Thyroid gland (tissue), 4 donors: ENCODE data around the gene OSBPL8. TPM values are rescaled to one million over a fixed set of nuclear protein-coding genes. Genes with fewer than 3 reads are reported as not detected.

ENCODE experiments used
- DNase-seq, 2 donors: peaks; one replicate each; pipeline ENCODE4 v3.0.0-alpha.2; 2019
- H3K27ac ChIP-seq, 3 donors: fragments of 200-600 bp; sonication (generic); 1 replicate in 2 of 3; 2 replicates in 1 of 3; pipeline ENCODE4 v1.5.1; 2016 to 2019; ENCODE audit warnings: mild to moderate bottlenecking in 1 of 3, moderate library complexity in 1 of 3
- H3K27me3 ChIP-seq: fragments of 200-600 bp; sonication (generic); one replicate; pipeline ENCODE4 v1.5.1; 2019
- H3K36me3 ChIP-seq, 2 donors: fragments of 200-600 bp; sonication (generic); one replicate each; pipeline ENCODE4 v1.5.1; 2016 to 2019
- H3K4me1 ChIP-seq, 2 donors: fragments of 200-600 bp; sonication (generic); one replicate each; pipeline ENCODE4 v1.5.1; 2017 to 2019
- H3K4me3 ChIP-seq, 3 donors: fragments of 200-600 bp; sonication (generic); replicated peaks in 1 of 3; 1 replicate in 2 of 3; 2 replicates in 1 of 3; pipeline ENCODE4 v1.5.1; 2016; ENCODE audit warnings: mild to moderate bottlenecking in 1 of 3
- H3K9me3 ChIP-seq: fragments of 200-600 bp; sonication (generic); one replicate; pipeline ENCODE4 v1.5.1; 2017
- POLR2A ChIP-seq, 2 donors: fragments of 450-650 bp; IDR thresholded peaks; one replicate each; pipeline ENCODE4 v1.6.1; 2017; ENCODE audit warnings: antibody characterized with exemption in 2 of 2, mild to moderate bottlenecking in 2 of 2, moderate library complexity in 1 of 2
- WGBS, 2 donors: methylation state at CpG; one replicate each; pipeline ENCODE4 v1.1.5; 2017; 5-methylcytosine and 5-hydroxymethylcytosine counted together
- intact Hi-C: fragments of 100-400 bp; cut with DNase I; formaldehyde crosslinking; loops from one replicate; pipeline ENCODE4 v1.15.1; 2023
- total RNA-seq, 4 donors: library from RNA; depleted of rRNA; stranded (reverse); fragments of >200 nt; gene quantifications; one replicate each; pipeline ENCODE4 v1.2.3, GENCODE V29; 2016
- TF ChIP-seq, protein P1 (sequence below), 6 experiments: fragments of 200-600 bp in 3 of 6; fragments of 450-650 bp in 3 of 6; sonication (generic) in 3 of 6; IDR thresholded peaks; one replicate each; pipeline ENCODE4 v1.5.1; 2016 to 2019; ENCODE audit warnings: antibody characterized with exemption in 6 of 6, mild to moderate bottlenecking in 2 of 6, inconsistent platforms in 1 of 6, moderate library complexity in 1 of 6

The OSBPL8 gene
- total RNA-seq, 4 donors from 2014 or later: 69.8 to 112 (median 77.6) TPM

DNA sequence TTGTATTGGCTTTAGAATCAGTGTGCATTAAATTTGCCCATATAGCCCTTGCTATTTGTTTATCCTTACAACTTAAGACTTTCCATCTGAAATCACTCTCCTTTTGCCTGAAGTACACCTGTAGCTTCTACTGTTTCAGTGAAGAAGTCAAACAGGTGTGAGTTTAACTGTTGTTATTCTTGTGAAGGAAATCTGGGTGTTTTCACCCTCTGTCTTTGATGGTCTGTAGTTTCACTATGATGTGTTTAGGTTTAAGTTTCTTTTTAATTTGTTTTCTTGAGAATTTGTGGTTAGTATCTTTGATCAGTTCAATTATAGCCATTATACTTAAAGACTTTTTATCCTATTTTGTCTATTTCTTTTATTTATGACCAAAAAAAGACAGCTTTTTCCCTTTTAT lies 142.5 kb downstream of the OSBPL8 start:
- H3K27ac ChIP-seq: no peak overlapping the region
- no peaks in the 10 kb centered on the region for H3K36me3 ChIP-seq
- TF ChIP-seq, protein P1, sequence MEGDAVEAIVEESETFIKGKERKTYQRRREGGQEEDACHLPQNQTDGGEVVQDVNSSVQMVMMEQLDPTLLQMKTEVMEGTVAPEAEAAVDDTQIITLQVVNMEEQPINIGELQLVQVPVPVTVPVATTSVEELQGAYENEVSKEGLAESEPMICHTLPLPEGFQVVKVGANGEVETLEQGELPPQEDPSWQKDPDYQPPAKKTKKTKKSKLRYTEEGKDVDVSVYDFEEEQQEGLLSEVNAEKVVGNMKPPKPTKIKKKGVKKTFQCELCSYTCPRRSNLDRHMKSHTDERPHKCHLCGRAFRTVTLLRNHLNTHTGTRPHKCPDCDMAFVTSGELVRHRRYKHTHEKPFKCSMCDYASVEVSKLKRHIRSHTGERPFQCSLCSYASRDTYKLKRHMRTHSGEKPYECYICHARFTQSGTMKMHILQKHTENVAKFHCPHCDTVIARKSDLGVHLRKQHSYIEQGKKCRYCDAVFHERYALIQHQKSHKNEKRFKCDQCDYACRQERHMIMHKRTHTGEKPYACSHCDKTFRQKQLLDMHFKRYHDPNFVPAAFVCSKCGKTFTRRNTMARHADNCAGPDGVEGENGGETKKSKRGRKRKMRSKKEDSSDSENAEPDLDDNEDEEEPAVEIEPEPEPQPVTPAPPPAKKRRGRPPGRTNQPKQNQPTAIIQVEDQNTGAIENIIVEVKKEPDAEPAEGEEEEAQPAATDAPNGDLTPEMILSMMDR (IDR thresholded peaks at IDR 0.05): no peak
- TF ChIP-seq POLR2A (IDR thresholded peaks at IDR 0.05): no peak
- H3K27me3 ChIP-seq: no peaks in the 10 kb centered on the region
- H3K4me1 ChIP-seq: no peaks in the 10 kb centered on the region
- no peaks in the 10 kb centered on the region for H3K9me3 ChIP-seq
- intact Hi-C loops: no loop called here
- no peak for DNase-seq
- H3K4me3 ChIP-seq: no peak overlapping the region

DNA sequence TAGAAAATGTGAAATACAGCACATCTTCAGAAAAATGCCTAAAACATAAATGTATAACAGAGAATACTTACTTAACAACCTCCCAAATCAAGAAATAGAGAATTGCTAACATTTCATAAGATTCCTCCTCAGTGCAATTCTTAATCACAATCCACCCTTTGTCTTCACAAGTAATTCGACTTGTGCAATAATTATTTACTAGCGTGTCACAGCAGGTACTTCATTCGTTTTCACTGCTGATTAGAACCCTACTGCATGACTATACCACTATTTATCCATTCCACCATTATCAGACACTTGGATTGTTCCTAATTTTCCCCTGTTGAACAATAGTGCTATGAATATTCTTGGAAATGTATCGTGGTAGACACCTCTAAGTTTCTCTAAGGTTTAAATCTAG lies 146.4 kb downstream of the OSBPL8 start:
- intact Hi-C loops: no loop called here
- no peak overlapping the region for H3K4me3 ChIP-seq
- TF ChIP-seq, protein P1 (IDR thresholded peaks at IDR 0.05): no peak
- H3K4me1 ChIP-seq: no peaks in the 10 kb centered on the region
- H3K27ac ChIP-seq: no peak overlapping the region
- WGBS, 2 donors: 93 to 94% methylated on average over 4 of the region's 4 CpGs
- no peaks in the 10 kb centered on the region for H3K9me3 ChIP-seq
- DNase-seq: no peak
- no peaks in the 10 kb centered on the region for H3K36me3 ChIP-seq
- H3K27me3 ChIP-seq: no peaks in the 10 kb centered on the region

DNA sequence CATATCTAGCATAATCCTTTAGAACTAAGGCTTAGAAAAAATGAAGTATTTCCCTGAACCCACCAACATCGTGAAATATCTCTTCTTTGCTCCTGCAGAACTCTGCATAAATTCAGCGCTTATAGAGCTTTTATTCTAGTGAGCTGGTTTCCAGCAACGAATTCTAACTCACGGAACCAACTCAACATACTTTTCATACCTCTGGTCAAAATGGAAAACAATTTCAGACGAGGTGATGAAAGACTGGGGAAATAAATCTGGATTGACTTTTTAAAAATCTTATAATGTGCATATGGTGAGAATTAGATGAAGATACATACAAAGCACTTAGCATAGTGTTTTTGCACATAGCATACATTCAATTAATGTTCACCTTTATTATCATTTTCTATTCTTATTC lies 148.8 kb downstream of the OSBPL8 start:
- Histone ChIP-seq H3K27me3 (no peaks in the 10 kb centered on the region), H3K9me3 (no peaks in the 10 kb centered on the region), H3K36me3 (no peaks in the 10 kb centered on the region), H3K4me1 (no peaks in the 10 kb centered on the region), H3K27ac (no peak overlapping the region), H3K4me3 (no peak overlapping the region)
- 84% methylated on average over 5 of the region's 5 CpGs for WGBS, 2 donors
- TF ChIP-seq, protein P1 (IDR thresholded peaks at IDR 0.05): no peak
- no peak for TF ChIP-seq POLR2A (IDR thresholded peaks at IDR 0.05)
- intact Hi-C loops: no loop called here
- no peak for DNase-seq

DNA sequence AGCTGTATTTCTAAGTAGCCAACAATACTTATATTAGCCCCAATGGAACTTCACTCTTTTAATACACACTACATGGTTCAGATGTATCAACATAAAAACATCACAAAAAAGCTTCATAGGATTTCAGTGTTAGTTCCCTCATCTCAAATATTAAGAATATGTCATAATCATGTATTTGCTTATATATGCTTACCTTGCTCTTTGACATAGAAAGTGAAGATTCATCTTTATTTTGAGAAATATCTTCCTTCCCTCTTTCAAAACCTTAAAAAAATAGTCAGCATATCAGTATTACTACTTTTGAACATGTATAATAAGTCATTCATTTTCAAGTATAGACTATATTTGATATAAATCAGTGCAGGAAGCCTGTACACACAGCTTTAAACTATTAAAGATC lies 149.2 kb downstream of the OSBPL8 start:
- no peak overlapping the region for H3K4me3 ChIP-seq
- no peaks in the 10 kb centered on the region for H3K4me1 ChIP-seq
- no peak for DNase-seq
- no peaks in the 10 kb centered on the region for H3K27me3 ChIP-seq
- H3K9me3 ChIP-seq: no peaks in the 10 kb centered on the region
- no peak overlapping the region for H3K27ac ChIP-seq
- no peaks in the 10 kb centered on the region for H3K36me3 ChIP-seq
- TF ChIP-seq, protein P1 (IDR thresholded peaks at IDR 0.05): no peak
- no peak for TF ChIP-seq POLR2A (IDR thresholded peaks at IDR 0.05)
- intact Hi-C loops: no loop called here

DNA sequence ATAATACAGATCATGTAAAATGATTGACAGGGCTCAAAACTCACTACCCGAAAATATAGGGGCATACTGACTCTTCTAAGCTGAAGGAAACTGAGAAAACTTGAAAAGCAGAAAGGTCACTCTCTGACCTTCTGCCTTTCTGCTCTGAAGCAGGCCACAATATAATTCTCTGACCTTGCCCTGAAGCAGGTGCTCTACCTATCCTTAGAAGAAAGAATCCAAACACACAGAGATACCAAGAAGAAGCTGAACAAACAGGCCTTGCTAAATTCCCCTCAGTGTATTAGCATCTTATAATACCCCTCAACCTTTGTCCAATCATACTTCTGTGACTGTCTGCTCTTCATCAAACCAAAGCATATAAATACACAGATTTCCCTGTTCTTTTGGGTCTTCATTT lies 150.5 kb downstream of the OSBPL8 start:
- no peaks in the 10 kb centered on the region for H3K27me3 ChIP-seq
- H3K27ac ChIP-seq: no peak overlapping the region
- H3K4me3 ChIP-seq: no peak overlapping the region
- TF ChIP-seq, protein P1 (IDR thresholded peaks at IDR 0.05): no peak
- no peak for TF ChIP-seq POLR2A (IDR thresholded peaks at IDR 0.05)
- 83 to 92% methylated on average over 1 of the region's 1 CpG for WGBS, 2 donors
- H3K4me1 ChIP-seq: no peaks in the 10 kb centered on the region
- no peak for DNase-seq
- intact Hi-C loops: no loop called here
- no peaks in the 10 kb centered on the region for H3K36me3 ChIP-seq
- H3K9me3 ChIP-seq: no peaks in the 10 kb centered on the region
